H9 (cell line): ENCODE data around the gene EDARADD. TPM values are rescaled to one million over a fixed set of nuclear protein-coding genes. Genes with fewer than 3 reads are reported as not detected.

Source experiments
- DNase-seq: peaks from one replicate; pipeline ENCODE4 v3.0.0-alpha.2; 2017
- H2AFZ ChIP-seq: one replicate; pipeline ENCODE4 v1.6.1; 2013; ENCODE audit warnings: mild to moderate bottlenecking, low read length, control low read depth, moderate library complexity
- H2AK5ac ChIP-seq: 2 replicates; pipeline ENCODE4 v1.6.1; 2013; ENCODE audit warnings: low read length, control low read depth, mixed read lengths; ENCODE audit not compliant: insufficient read length
- H2BK120ac ChIP-seq: one replicate; pipeline ENCODE4 v1.6.1; 2013; ENCODE audit warnings: low read depth, mild to moderate bottlenecking, low read length, control low read depth, inconsistent platforms; ENCODE audit not compliant: poor library complexity, severe bottlenecking
- H2BK12ac ChIP-seq: 2 replicates; pipeline ENCODE4 v1.6.1; 2013; ENCODE audit warnings: low read length, control low read depth, mixed read lengths, low read depth; ENCODE audit not compliant: insufficient read length
- H2BK15ac ChIP-seq: 2 replicates; pipeline ENCODE4 v1.6.1; 2013; ENCODE audit warnings: low read depth, low read length, control low read depth
- H2BK20ac ChIP-seq: one replicate; pipeline ENCODE4 v1.6.1; 2013; ENCODE audit warnings: low read depth, mild to moderate bottlenecking, low read length, control low read depth, inconsistent platforms; ENCODE audit not compliant: poor library complexity, severe bottlenecking
- H2BK5ac ChIP-seq: 2 replicates; pipeline ENCODE4 v1.6.1; 2013; ENCODE audit warnings: low read length, control low read depth, mixed read lengths; ENCODE audit not compliant: insufficient read length
- H3K14ac ChIP-seq: 2 replicates; pipeline ENCODE4 v1.6.1; 2013; ENCODE audit warnings: low read length, control low read depth; ENCODE audit not compliant: insufficient read depth
- H3K18ac ChIP-seq: 2 replicates; pipeline ENCODE4 v1.6.1; 2013; ENCODE audit warnings: low read depth, mild to moderate bottlenecking, mixed read lengths, low read length, control low read depth; ENCODE audit not compliant: insufficient read length
- H3K23ac ChIP-seq: 2 replicates; pipeline ENCODE4 v1.6.1; 2013; ENCODE audit warnings: low read length, control low read depth, mixed read lengths, low read depth; ENCODE audit not compliant: insufficient read length
- H3K23me2 ChIP-seq: 2 replicates; pipeline ENCODE4 v1.6.1; 2013; ENCODE audit warnings: low read depth, mild to moderate bottlenecking, mixed read lengths, low read length, control low read depth; ENCODE audit not compliant: insufficient read length, poor library complexity, severe bottlenecking
- H3K27ac ChIP-seq: 2 replicates; pipeline ENCODE4 v1.5.1; 2013; ENCODE audit warnings: low read length, control low read depth, mixed read lengths, low read depth; ENCODE audit not compliant: insufficient read length
- H3K27me3 ChIP-seq: 2 replicates; pipeline ENCODE4 v1.6.1; 2013; ENCODE audit warnings: low read length, control low read depth, inconsistent platforms; ENCODE audit not compliant: insufficient read depth
- H3K4ac ChIP-seq: 2 replicates; pipeline ENCODE4 v1.6.1; 2013; ENCODE audit warnings: low read depth, mild to moderate bottlenecking, control low read depth, inconsistent platforms, low read length, moderate library complexity
- H3K4me1 ChIP-seq: 2 replicates; pipeline ENCODE4 v1.6.1; 2013; ENCODE audit warnings: low read length, control low read depth, inconsistent platforms; ENCODE audit not compliant: insufficient read depth
- H3K4me2 ChIP-seq: 2 replicates; pipeline ENCODE4 v1.6.1; 2013; ENCODE audit warnings: low read length, control low read depth, mixed read lengths; ENCODE audit not compliant: insufficient read length, insufficient read depth
- H3K56ac ChIP-seq: 2 replicates; pipeline ENCODE4 v1.6.1; 2013; ENCODE audit warnings: low read depth, mild to moderate bottlenecking, mixed read lengths, low read length, control low read depth; ENCODE audit not compliant: insufficient read length
- H3K79me1 ChIP-seq: 2 replicates; pipeline ENCODE4 v1.6.1; 2013; ENCODE audit warnings: low read depth, mild to moderate bottlenecking, moderate library complexity, low read length, control low read depth, inconsistent platforms; ENCODE audit not compliant: insufficient read depth, poor library complexity, severe bottlenecking
- H3K79me2 ChIP-seq: 2 replicates; pipeline ENCODE4 v1.6.1; 2013; ENCODE audit warnings: low read length, control low read depth, inconsistent platforms; ENCODE audit not compliant: insufficient read depth
- H3K9ac ChIP-seq: 2 replicates; pipeline ENCODE4 v1.6.1; 2013; ENCODE audit warnings: low read length, control low read depth, mixed read lengths; ENCODE audit not compliant: insufficient read length; ENCODE audit errors: extremely low read depth
- H3K9me3 ChIP-seq: one replicate; pipeline ENCODE4 v1.6.1; 2013; ENCODE audit warnings: low read depth, low read length, inconsistent platforms; ENCODE audit not compliant: control insufficient read depth
- H3T11ph ChIP-seq: one replicate; pipeline ENCODE4 v1.6.1; 2013; ENCODE audit warnings: mild to moderate bottlenecking, low read length, control low read depth, inconsistent platforms
- H4K20me1 ChIP-seq: one replicate; pipeline ENCODE4 v1.6.1; 2013; ENCODE audit not compliant: control insufficient read depth, insufficient read length, insufficient read depth
- H4K5ac ChIP-seq: 2 replicates; pipeline ENCODE4 v1.6.1; 2013; ENCODE audit warnings: low read depth, mild to moderate bottlenecking, mixed read lengths, low read length, control low read depth; ENCODE audit not compliant: insufficient read length
- H4K8ac ChIP-seq: replicated peaks from 2 replicates; pipeline ENCODE4 v1.6.1; 2013; ENCODE audit warnings: low read length, control low read depth, mixed read lengths, low read depth; ENCODE audit not compliant: insufficient read length
- H4K91ac ChIP-seq: 2 replicates; pipeline ENCODE4 v1.6.1; 2013; ENCODE audit warnings: low read depth, mild to moderate bottlenecking, moderate library complexity, mixed read lengths, low read length, control low read depth; ENCODE audit not compliant: insufficient read length
- H3K27ac Mint-ChIP-seq, 3 experiments: 2 replicates in 2 of 3; 3 replicates in 1 of 3; pipeline ENCODE4 v1.8.0; 2020 to 2021; ENCODE audit warnings: mixed read lengths in 3 of 3, mild to moderate bottlenecking in 1 of 3, moderate library complexity in 1 of 3
- H3K27me3 Mint-ChIP-seq: 2 replicates; pipeline ENCODE4 v1.8.0; 2021; ENCODE audit warnings: low read depth, mild to moderate bottlenecking, moderate library complexity, mixed read lengths
- H3K36me3 Mint-ChIP-seq, 3 experiments: 2 replicates in 2 of 3; 3 replicates in 1 of 3; pipeline ENCODE4 v1.8.0; 2020 to 2021; ENCODE audit warnings: low read depth in 3 of 3, mixed read lengths in 3 of 3; ENCODE audit not compliant: insufficient read depth in 1 of 3
- H3K4me1 Mint-ChIP-seq, 2 experiments: 2 replicates each; pipeline ENCODE4 v1.8.0; 2020; ENCODE audit warnings: mixed read lengths in 2 of 2
- H3K4me3 Mint-ChIP-seq, 2 experiments: 2 replicates in 1 of 2; 3 replicates in 1 of 2; pipeline ENCODE4 v1.8.0; 2020 to 2021; ENCODE audit warnings: mild to moderate bottlenecking in 2 of 2, mixed read lengths in 2 of 2, moderate library complexity in 1 of 2
- H3K9me3 Mint-ChIP-seq, 2 experiments: 2 replicates in 1 of 2; 3 replicates in 1 of 2; pipeline ENCODE4 v1.8.0; 2020; ENCODE audit warnings: mild to moderate bottlenecking in 2 of 2, mixed read lengths in 2 of 2, moderate library complexity in 1 of 2
- WGBS: extraction: QIAGEN DNeasy Blood & Tissue Kit; methylation state at CpG from one replicate; pipeline ENCODE4 v1.1.7; 2013; ENCODE audit warnings: missing lambda C conversion rate, low lambda C conversion rate, mixed read lengths; ENCODE audit not compliant: insufficient read length; ENCODE audit errors: extremely low coverage; 5-methylcytosine and 5-hydroxymethylcytosine counted together
- total RNA-seq: library from RNA; stranded (reverse); gene quantifications from 2 replicates; pipeline ENCODE4 v1.2.1, GENCODE V29; 2021
- TF ChIP-seq, protein P1 (sequence below): fragments of 200-600 bp; sonication (generic); conservative IDR thresholded peaks from 3 replicates; pipeline ENCODE4 v1.8.0; 2021; ENCODE audit warnings: antibody characterized with exemption, mild to moderate bottlenecking

EDARADD gene
- total RNA-seq, 1 experiment from 2014 or later = 3.8 TPM

DNA sequence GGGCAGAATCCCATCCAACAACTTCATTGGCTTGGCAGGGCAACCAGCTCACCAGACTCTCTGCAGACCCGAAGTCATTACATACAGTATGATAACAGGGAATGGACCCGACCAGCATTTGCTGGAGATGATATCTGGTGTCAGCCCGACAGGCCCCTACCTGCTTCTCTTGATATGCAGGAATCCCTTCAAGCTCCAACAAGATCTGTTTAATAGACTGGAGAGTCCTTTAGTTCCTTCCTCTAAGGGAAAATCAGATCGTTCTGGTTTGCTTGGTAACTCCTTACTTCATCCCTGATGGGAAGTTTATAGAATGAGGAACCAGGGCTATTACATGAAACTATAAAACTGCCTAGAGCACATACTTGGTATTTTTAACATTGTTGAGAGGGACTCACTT lies 61.2 kb downstream of the EDARADD start:
- DNase-seq = no peak
- no peaks in the 10 kb centered on the region for H3K79me2 ChIP-seq
- no peak overlapping the region for H2BK12ac ChIP-seq
- Mint-ChIP-seq H3K36me3 (no peaks in the 10 kb centered on the region), H3K4me1 (peaks cover 2 to 15% of the 10 kb centered on the region in 2 experiments; a peak in 2 of 4 replicates), H3K9me3 (no peaks in the 10 kb centered on the region), H3K27me3 (no peaks in the 10 kb centered on the region), H3K27ac (no peak overlapping the region), H3K4me3 (no peak overlapping the region)
- H3K79me1 ChIP-seq = no peaks in the 10 kb centered on the region
- no peak overlapping the region for H3K4me2 ChIP-seq
- H2BK5ac ChIP-seq = no peak overlapping the region
- no peaks in the 10 kb centered on the region for H4K20me1 ChIP-seq
- H4K8ac ChIP-seq = no peak overlapping the region
- no peak overlapping the region for H2BK15ac ChIP-seq
- no peak overlapping the region for H3K18ac ChIP-seq
- no peaks in the 10 kb centered on the region for H3K27me3 ChIP-seq
- TF ChIP-seq, protein P1, sequence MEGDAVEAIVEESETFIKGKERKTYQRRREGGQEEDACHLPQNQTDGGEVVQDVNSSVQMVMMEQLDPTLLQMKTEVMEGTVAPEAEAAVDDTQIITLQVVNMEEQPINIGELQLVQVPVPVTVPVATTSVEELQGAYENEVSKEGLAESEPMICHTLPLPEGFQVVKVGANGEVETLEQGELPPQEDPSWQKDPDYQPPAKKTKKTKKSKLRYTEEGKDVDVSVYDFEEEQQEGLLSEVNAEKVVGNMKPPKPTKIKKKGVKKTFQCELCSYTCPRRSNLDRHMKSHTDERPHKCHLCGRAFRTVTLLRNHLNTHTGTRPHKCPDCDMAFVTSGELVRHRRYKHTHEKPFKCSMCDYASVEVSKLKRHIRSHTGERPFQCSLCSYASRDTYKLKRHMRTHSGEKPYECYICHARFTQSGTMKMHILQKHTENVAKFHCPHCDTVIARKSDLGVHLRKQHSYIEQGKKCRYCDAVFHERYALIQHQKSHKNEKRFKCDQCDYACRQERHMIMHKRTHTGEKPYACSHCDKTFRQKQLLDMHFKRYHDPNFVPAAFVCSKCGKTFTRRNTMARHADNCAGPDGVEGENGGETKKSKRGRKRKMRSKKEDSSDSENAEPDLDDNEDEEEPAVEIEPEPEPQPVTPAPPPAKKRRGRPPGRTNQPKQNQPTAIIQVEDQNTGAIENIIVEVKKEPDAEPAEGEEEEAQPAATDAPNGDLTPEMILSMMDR = no peak
- H2BK120ac ChIP-seq = no peak overlapping the region
- H3K23ac ChIP-seq = no peak overlapping the region
- no peak overlapping the region for H3K9ac ChIP-seq
- H3T11ph ChIP-seq = no peak overlapping the region
- H2AK5ac ChIP-seq = no peak overlapping the region
- H3K23me2 ChIP-seq = no peaks in the 10 kb centered on the region
- H2BK20ac ChIP-seq = no peak overlapping the region
- H3K27ac ChIP-seq = no peak overlapping the region
- WGBS = no CpG with 5 or more reads among the region's 4 CpGs
- no peak overlapping the region for H4K5ac ChIP-seq
- H3K56ac ChIP-seq = no peak overlapping the region
- H3K4ac ChIP-seq = no peak overlapping the region
- H3K4me1 ChIP-seq = no peaks in the 10 kb centered on the region
- no peak overlapping the region for H4K91ac ChIP-seq
- H3K14ac ChIP-seq = no peak overlapping the region
- no peaks in the 10 kb centered on the region for H3K9me3 ChIP-seq
- no peak overlapping the region for H2AFZ ChIP-seq
